Transverse colon (tissue), 3 donors: ENCODE results near the gene ARRB2.

Source experiments
- EP300 ChIP-seq: sonication (generic); formaldehyde crosslinking; IDR thresholded peaks from one replicate; pipeline ENCODE4 v1.6.1; 2017; ENCODE audit warnings: antibody characterized with exemption, low read depth
- TF ChIP-seq, protein P1 (sequence below), 5 experiments: fragments of 200-600 bp in 3 of 5; fragments of 450-650 bp in 2 of 5; sonication (generic) in 3 of 5; IDR thresholded peaks; 1 replicate in 2 of 5; 2 replicates in 3 of 5; pipeline ENCODE4 v1.5.1; 2016 to 2017; ENCODE audit warnings: antibody characterized with exemption in 5 of 5, inconsistent platforms in 3 of 5, mild to moderate bottlenecking in 2 of 5, moderate library complexity in 1 of 5

GRCh38 chr17:4743898-4744297, 33.5 kb downstream of the ARRB2 start:
- TF ChIP-seq, protein P1, sequence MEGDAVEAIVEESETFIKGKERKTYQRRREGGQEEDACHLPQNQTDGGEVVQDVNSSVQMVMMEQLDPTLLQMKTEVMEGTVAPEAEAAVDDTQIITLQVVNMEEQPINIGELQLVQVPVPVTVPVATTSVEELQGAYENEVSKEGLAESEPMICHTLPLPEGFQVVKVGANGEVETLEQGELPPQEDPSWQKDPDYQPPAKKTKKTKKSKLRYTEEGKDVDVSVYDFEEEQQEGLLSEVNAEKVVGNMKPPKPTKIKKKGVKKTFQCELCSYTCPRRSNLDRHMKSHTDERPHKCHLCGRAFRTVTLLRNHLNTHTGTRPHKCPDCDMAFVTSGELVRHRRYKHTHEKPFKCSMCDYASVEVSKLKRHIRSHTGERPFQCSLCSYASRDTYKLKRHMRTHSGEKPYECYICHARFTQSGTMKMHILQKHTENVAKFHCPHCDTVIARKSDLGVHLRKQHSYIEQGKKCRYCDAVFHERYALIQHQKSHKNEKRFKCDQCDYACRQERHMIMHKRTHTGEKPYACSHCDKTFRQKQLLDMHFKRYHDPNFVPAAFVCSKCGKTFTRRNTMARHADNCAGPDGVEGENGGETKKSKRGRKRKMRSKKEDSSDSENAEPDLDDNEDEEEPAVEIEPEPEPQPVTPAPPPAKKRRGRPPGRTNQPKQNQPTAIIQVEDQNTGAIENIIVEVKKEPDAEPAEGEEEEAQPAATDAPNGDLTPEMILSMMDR (IDR thresholded peaks at IDR 0.05), result no peak
- no peak for TF ChIP-seq EP300
